ENCODE data around the gene GCNT3. TPM values are rescaled to one million over a fixed set of nuclear protein-coding genes. Genes with fewer than 3 reads are reported as not detected.

GCNT3 gene
- total RNA-seq, 1 donor from 2014 or later = 0.70 TPM

DNA sequence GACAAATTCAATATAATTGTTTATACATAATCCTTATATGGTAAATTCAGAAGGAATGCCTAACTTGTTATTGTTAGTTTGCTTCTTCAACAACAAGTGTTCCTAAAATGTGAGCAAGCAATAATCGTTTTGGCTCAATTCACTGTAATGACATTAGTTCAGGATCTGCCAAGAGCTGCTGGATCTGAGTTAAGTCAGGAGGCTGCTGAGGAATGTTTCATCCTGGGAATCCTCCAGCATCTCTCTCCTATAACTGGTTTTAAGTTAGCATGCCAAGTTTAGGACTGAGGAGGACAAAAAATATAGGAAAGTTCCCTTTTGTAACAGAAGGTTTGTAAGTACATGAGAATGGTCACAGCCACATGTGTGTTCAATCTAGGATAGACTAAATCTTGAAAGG is 50.7 kb downstream of the GCNT3 start:
- H3K27me3 Mint-ChIP-seq (ENCODE audit: low read depth) = no peaks in the 10 kb centered on the region
- no peak overlapping the region for H3K27ac Mint-ChIP-seq (ENCODE audit: unreplicated experiment)
- peaks cover 4% of the 10 kb centered on the region for H3K4me1 Mint-ChIP-seq (ENCODE audit: low read depth)
- no peak for DNase-seq (ENCODE audit: low spot score)
- peaks cover 10% of the 10 kb centered on the region for H3K36me3 Mint-ChIP-seq (ENCODE audit: low read depth)
- TF ChIP-seq, protein P1, sequence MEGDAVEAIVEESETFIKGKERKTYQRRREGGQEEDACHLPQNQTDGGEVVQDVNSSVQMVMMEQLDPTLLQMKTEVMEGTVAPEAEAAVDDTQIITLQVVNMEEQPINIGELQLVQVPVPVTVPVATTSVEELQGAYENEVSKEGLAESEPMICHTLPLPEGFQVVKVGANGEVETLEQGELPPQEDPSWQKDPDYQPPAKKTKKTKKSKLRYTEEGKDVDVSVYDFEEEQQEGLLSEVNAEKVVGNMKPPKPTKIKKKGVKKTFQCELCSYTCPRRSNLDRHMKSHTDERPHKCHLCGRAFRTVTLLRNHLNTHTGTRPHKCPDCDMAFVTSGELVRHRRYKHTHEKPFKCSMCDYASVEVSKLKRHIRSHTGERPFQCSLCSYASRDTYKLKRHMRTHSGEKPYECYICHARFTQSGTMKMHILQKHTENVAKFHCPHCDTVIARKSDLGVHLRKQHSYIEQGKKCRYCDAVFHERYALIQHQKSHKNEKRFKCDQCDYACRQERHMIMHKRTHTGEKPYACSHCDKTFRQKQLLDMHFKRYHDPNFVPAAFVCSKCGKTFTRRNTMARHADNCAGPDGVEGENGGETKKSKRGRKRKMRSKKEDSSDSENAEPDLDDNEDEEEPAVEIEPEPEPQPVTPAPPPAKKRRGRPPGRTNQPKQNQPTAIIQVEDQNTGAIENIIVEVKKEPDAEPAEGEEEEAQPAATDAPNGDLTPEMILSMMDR (IDR thresholded peaks at IDR 0.05) = no peak
- no peaks in the 10 kb centered on the region for H3K9me3 Mint-ChIP-seq (ENCODE audit: low read depth)
- no peak overlapping the region for H3K4me3 Mint-ChIP-seq (ENCODE audit: unreplicated experiment)

DNA sequence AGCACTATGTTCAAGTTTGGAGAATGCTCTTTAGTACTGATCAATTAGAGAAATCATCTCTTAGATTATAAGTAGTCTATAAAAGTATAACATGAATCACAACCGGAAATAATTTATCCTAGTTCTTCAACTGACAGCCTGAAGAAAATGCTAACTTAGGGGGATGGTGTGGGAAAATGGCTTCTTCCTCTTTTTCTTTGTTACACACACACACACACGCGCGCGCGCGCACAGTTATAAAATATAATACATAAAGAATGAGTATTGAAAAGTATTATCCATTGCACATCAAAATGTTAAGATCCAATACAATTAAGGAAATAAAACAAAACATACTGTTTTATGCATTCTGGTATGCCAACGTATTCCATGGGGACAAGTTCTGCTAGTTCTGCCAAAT is 57.0 kb downstream of the GCNT3 start:
- H3K4me1 Mint-ChIP-seq (ENCODE audit: low read depth) = no peaks in the 10 kb centered on the region

More for the DNA sequence above, 57.0 kb downstream of the GCNT3 start:
- DNase-seq (ENCODE audit: low spot score) = no peak
- TF ChIP-seq, protein P1 (IDR thresholded peaks at IDR 0.05) = no peak
- Mint-ChIP-seq H3K4me3 (ENCODE audit: unreplicated experiment) (no peak overlapping the region), H3K36me3 (ENCODE audit: low read depth) (peaks cover 22% of the 10 kb centered on the region), H3K27ac (ENCODE audit: unreplicated experiment) (no peak overlapping the region), H3K27me3 (ENCODE audit: low read depth) (no peaks in the 10 kb centered on the region), H3K9me3 (ENCODE audit: low read depth) (no peaks in the 10 kb centered on the region)

Other genes with a start within 250 kb of the GCNT3 start
- 141 to 192 TPM (median 172 TPM) in 3 replicates for gene MYO1E, start 238.9 kb upstream of the GCNT3 start, total RNA-seq
- gene FAM81A, start 173.6 kb upstream of the GCNT3 start, total RNA-seq = 0.15 to 0.54 TPM in 2 of 3 replicates, not detected in the other
- gene GTF2A2, start 45.7 kb downstream of the GCNT3 start, total RNA-seq = 105 to 114 TPM (median 109 TPM) in 3 replicates
- gene BNIP2, start 77.5 kb downstream of the GCNT3 start, total RNA-seq = 55.7 to 59.2 TPM (median 58.1 TPM) in 3 replicates